Mucosa of descending colon (tissue), 3 donors: Measurements from ENCODE around the gene GABRR3. TPM values are rescaled to one million over a fixed set of nuclear protein-coding genes. Genes with fewer than 3 reads are reported as not detected.

ENCODE experiments used
- ATAC-seq: fragments of 200-7000 bp; cut with Tn5 transposase; one replicate; pipeline ENCODE4 v1.9.1; 2020; ENCODE audit warnings: mild to moderate bottlenecking, moderate library complexity
- DNase-seq, 3 donors: peaks; one replicate each; pipeline ENCODE4 v3.0.0-alpha.2; 2020
- H3K36me3 ChIP-seq: fragments of 200-600 bp; one replicate; pipeline ENCODE4 v1.8.0; 2021; ENCODE audit warnings: low read depth, mild to moderate bottlenecking
- H3K4me1 ChIP-seq: fragments of 200-600 bp; one replicate; pipeline ENCODE4 v1.8.0; 2021; ENCODE audit warnings: low read depth, mild to moderate bottlenecking
- H3K4me3 ChIP-seq: fragments of 200-600 bp; one replicate; pipeline ENCODE4 v1.8.0; 2021; ENCODE audit warnings: mild to moderate bottlenecking
- H3K9me3 ChIP-seq: fragments of 200-600 bp; one replicate; pipeline ENCODE4 v1.8.0; 2021; ENCODE audit warnings: mild to moderate bottlenecking
- CTCF ChIP-seq: fragments of 200-600 bp; IDR thresholded peaks from one replicate; pipeline ENCODE4 v1.8.0; 2022; ENCODE audit warnings: antibody characterized with exemption, mild to moderate bottlenecking
- intact Hi-C, 2 donors: fragments of 100-400 bp; cut with DNase I in 1 of 2; cut with micrococcal nuclease in 1 of 2; formaldehyde crosslinking; loops; one replicate each; pipeline versions ENCODE4 v1.11.0 to v1.11.1; 2022; cut with DNase I, micrococcal nuclease
- total RNA-seq, 3 donors: library from RNA; stranded (reverse); fragmentation: NEBNext Ultra II Directional in 2 of 3; extraction: Animal tissue kit (Norgen Biotek cat#: 25700) in 2 of 3; gene quantifications; one replicate each; pipeline versions ENCODE4 v1.2.1 to v1.2.4, GENCODE V29; 2021 to 2023
- donor health status: DM: no; HTN: no; CAD: no; lungs with moderate emphysema.
- donor health status: DM: no; HTN: no; CAD: no.
- donor health status: DM: no; HTN: yes; CAD: no.

GABRR3 gene
- total RNA-seq, 3 donors from 2014 or later, result not detected

DNA sequence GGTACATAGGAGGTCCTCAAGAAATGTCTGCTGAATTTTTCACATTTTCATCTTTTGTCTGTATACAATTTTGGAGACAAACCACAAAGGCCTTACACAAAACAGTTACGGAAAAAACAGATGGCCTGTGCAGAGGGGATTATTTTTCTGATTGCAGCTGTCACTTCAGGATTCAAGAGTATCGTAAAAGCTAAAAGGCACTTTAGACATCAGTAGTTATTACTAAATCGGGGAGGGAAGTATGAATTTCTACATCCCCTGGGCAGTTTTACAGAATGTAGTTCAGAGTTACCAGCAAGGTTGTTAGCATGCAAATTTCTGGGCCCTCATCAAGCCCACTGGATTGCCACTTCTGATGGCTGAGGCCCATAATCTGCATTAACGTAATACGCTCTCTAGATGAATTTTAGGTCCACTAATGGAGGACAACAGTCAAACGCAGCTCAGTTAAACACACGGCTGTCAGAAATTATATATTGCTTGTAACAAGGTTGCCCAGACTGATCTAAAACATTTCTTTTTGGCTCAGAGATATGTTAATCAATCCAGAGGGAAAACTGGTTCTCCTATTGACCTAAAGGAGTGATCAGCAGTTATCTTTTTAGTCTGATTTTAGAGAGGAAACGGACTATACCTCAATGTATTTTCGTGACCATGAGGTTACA, 64.0 kb downstream of the GABRR3 start:
- Histone ChIP-seq H3K9me3 (no peaks in the 10 kb centered on the region), H3K4me3 (no peak overlapping the region), H3K36me3 (no peaks in the 10 kb centered on the region), H3K4me1 (peaks cover 11% of the 10 kb centered on the region)
- no peak for ATAC-seq
- no peak for TF ChIP-seq CTCF
- DNase-seq, result no peak
- intact Hi-C loops, result no loop called here

DNA sequence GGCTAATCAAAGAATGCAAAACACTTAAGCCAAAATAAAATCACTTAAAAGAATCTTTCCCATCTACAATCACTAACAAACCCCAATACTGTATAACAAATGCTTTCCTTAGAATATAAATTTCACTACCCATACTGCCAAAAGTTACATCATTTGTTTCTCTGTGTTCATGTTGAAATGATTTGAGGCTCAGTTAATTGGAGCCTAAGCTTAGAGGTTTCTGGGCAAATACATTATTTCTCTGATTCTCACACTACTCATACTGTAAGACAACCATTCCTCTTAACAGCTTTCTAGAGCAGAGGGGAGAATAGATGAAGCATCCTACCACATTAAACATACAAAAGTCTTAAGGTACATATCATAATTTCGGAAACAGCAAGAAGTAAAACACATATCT, 65.0 kb downstream of the GABRR3 start:
- TF ChIP-seq CTCF, result no peak
- DNase-seq (no peak), ATAC-seq (no peak)
- Histone ChIP-seq H3K9me3 (no peaks in the 10 kb centered on the region), H3K4me3 (no peak overlapping the region), H3K4me1 (peaks cover 11% of the 10 kb centered on the region), H3K36me3 (no peaks in the 10 kb centered on the region)
- intact Hi-C loops, result no loop called here

DNA sequence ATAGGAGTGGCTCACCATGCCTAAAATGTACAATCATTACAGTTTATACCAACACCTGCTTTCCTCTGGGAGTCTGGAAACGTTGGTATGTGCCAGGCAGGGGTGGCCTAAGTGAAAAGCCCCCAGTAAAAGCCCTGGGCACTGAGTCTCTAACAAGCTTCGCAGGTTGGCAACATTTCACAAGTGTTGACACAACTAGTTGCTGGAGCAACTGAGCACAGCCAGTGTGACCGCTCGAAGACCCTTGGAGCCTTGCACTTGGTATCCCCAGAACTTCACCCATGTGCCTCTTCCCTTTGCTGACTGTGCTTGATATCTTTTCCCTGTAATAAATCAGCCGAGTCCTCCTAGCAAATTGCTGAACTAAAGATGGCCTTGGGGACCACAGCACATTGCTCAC, 65.6 kb downstream of the GABRR3 start:
- DNase-seq (no peak), ATAC-seq (no peak)
- no peak for TF ChIP-seq CTCF
- H3K9me3 ChIP-seq, result no peaks in the 10 kb centered on the region
- no peak overlapping the region for H3K4me3 ChIP-seq
- no peaks in the 10 kb centered on the region for H3K36me3 ChIP-seq
- intact Hi-C loops, result no loop called here
- peaks cover 11% of the 10 kb centered on the region for H3K4me1 ChIP-seq

DNA sequence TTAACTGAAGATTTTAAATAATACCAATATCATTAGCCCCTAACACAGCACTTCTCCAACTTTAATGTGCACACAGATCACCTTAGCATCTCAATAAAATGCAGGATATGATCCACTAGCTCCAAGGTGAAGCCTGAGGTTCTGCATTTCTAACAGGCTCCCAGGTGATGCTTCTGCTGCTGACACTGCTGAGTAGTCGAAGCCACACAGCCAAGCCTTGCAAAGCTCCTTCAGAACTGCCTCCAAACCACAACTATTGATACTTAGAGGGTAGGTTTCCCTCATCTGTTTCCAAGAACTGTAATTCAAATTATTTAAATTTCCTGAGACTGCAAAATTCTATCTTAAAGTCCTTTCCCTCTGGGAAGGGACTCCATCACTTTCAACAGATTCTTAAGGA, 66.7 kb downstream of the GABRR3 start:
- intact Hi-C loops, result no loop called here
- no peaks in the 10 kb centered on the region for H3K36me3 ChIP-seq
- ATAC-seq (no peak), DNase-seq (no peak)
- no peak overlapping the region for H3K4me3 ChIP-seq
- H3K4me1 ChIP-seq, result peaks cover 11% of the 10 kb centered on the region
- no peaks in the 10 kb centered on the region for H3K9me3 ChIP-seq
- TF ChIP-seq CTCF, result no peak

DNA sequence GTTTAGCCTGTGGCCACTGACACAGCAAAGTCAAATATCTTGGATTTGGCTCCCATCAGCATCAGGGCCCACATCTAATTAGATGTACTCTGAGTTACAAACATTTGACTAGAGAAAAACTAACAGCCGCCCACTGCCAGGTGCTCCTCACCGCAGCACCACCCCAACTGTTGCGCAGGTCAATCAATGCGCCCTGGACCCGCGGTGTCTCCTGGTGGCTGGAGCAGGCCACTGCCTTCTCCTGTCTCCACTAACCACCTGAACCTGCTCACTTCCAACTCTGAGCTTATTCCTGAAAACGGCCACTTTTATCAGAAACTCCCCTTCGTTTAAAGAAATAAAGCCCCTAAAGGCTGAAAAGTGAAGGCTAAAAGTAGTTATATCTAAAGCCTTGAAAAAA, 67.1 kb downstream of the GABRR3 start:
- no peak for DNase-seq

More for the DNA sequence above, 67.1 kb downstream of the GABRR3 start:
- no peak for ATAC-seq
- intact Hi-C loops, result no loop called here
- Histone ChIP-seq H3K4me3 (no peak overlapping the region), H3K36me3 (no peaks in the 10 kb centered on the region), H3K9me3 (no peaks in the 10 kb centered on the region), H3K4me1 (peaks cover 11% of the 10 kb centered on the region)
- no peak for TF ChIP-seq CTCF
